GM20000 (cell line): ENCODE results near the gene FAM227A.

Experiments
- DNase-seq: peaks from one replicate; pipeline ENCODE4 v3.0.0; 2012; ENCODE audit warnings: low spot score
- CTCF ChIP-seq: IDR thresholded peaks from 2 replicates; pipeline ENCODE4 v1.5.1; 2012; ENCODE audit warnings: mild to moderate bottlenecking, control low read depth; ENCODE audit errors: extremely low read depth, missing control alignments

Gene FAM227A

GRCh38 chr22:38564669-38565068 lies 91.5 kb downstream of the FAM227A start:
- TF ChIP-seq CTCF, result no peak
- DNase-seq, result no peak

GRCh38 chr22:38554281-38554680 lies 101.9 kb downstream of the FAM227A start:
- TF ChIP-seq CTCF, result no peak
- no peak for DNase-seq

GRCh38 chr22:38549101-38549894 lies 106.9 kb downstream of the FAM227A start:
- no peak for TF ChIP-seq CTCF
- no peak for DNase-seq

DNA sequence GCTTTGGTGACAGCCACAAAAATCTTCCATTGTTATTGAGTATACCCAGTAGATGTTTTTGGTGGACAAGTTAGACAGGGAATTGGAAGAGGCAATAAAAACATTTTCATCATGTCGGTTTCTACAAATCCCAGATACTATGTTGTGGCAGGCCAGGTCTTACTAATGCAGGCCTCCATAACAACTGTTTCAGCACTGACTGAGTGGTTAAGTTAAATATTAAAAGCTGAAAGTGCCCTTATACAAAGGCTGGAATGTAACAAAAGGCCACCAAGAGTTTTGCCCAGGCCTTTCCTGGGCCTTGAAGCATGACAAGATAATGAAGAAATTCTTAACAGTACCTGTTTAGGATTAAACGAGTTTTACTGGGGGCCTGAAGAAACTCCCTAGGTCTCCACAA lies 115.5 kb downstream of the FAM227A start:
- DNase-seq, result no peak
- TF ChIP-seq CTCF, result no peak

- TF ChIP-seq CTCF, result no peak
- no peak for DNase-seq
These were observed 124.8 kb downstream of the FAM227A start for GRCh38 chr22:38531251-38531938.
